Activated T-cell treated with anti-CD3 and anti-CD28 coated beads for 24 hours (primary cell): ENCODE measurements around the gene SH3BGRL.
"Not testable (repeated sequence)": the region's sequence is repeated elsewhere in the genome, so short reads cannot be mapped to it uniquely, and the experiment has no call there.

Experiments
- DNase-seq: peaks from one replicate; pipeline ENCODE4 v3.0.0-alpha.2; 2020; ENCODE audit warnings: low read depth

Gene SH3BGRL

DNA sequence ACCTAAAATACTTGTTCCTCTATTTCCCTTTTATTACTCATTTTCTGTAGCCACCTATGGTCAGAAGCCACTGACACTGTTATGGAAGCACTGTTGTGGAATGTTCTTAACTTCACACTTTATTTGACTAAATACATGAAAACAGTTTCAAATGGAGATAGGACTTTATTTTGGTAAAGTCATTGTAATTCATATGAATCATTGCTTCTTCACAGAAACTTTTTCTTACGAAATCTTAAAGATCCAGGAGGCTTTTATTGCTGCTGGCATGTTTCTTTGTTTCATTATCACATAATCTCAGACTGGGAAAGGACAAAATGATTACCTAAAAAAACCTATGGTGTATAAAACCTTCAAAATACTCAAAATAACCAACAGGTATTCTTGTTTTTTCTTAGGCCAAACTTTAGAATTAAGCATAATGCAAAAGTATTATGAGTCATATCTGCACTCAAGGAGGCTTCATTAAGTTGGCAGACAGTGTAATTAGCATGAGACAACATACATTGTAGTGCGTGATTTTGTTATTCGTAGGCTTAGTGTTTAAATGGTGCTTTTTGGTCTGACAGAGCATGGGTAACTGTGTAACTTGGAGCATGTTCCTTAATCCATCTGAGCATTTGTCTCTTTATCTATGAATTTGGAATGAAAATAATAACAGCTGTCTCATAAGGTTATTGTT, 58.0 kb downstream of the SH3BGRL start:
- DNase-seq = no peak

- DNase-seq = no peak
Measured at GRCh38 chrX:81261576-81261975, 59.7 kb downstream of the SH3BGRL start.

DNA sequence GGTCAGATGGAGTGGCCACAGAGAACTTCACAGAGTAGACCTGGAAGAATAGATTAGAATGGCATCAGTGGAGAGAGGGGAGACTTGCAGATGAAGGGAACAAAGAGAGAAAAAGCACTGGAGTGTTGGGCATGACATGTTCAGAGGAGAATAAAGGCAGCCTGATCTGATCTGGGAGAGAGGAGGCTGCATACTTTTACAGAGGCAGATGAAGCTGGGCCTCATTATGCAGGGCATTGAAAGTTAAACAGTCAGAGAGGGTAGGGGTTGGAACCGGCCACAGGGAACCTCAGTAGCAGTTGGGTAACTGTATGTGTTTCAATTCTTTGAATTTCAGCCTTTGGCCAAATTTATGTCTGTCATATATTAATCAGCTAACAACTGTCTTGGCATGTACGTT, 61.2 kb downstream of the SH3BGRL start:
- no peak for DNase-seq

DNA sequence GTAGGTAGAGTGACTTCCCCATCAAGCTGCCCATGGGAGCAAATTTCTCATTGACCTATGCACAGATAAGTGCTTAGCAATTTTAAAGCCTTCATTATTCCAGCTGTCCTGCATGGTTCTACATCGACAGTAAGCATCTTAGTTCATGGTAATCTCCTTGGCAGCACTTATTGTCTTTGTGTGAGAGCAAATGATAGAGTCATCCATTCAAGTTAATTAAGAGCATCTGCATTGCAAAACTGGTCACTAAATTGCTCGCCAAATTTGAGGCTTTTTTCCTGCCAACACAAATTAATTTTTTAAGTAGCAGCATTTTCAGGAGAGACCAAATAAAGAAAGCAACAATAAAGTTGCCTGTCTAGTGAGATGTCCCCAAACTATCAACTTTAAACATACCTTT, 76.7 kb downstream of the SH3BGRL start:
- DNase-seq = no peak

DNA sequence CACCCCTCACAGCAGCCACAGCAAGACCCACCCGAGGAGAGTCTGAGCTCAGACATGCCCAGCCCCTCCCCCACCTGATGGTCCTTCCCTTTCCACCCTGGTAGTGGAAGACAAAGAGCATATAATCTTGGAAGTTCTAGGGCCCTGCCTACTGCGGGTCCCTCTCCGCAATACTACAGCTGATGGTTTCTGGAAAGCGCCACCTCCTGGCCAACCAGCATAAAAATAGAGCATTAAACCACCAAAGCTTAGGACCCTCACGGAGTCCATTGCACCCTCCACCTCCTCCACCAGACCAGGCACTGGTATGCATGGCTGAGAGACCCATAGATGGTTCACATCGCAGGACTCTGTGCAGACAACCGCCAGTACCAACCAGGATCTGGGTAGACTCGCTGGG, 78.2 kb downstream of the SH3BGRL start:
- no peak for DNase-seq

DNA sequence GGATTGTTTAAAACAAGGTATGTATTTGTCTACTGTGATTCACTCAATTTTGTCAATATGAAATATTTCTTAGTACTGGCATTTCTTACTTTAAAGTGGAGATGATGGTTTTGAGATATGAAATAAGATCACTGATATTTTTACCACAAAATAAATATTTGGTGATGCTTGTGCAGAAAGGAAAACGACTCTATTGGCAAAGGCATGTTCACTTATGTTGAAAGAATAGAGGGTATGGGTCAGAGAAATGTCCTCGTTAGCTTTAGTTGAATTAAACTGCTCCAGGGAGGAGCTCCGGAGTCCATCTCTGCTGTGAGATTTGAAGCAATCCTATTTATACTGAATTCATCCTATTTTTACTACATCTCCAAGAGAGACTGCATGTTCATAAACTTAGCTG, 84.2 kb downstream of the SH3BGRL start:
- no peak for DNase-seq

DNA sequence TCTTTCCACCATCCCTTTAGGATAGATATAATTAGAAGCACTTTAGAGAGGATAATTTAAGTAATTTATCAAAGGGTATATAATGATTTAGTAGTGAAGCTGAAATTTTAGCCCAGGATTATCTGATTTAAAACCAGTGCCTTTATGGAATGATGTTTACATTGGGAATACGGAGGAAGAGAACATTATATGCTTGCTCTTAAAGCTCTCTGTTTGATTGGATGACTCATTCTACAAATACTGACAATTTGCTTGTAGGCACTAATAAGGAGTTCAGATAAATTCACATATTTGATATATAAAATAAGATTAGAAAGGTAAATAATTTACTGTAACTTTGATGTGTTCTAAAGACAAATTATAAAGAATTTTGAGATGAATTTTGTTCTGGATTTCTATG, 84.7 kb downstream of the SH3BGRL start:
- DNase-seq = no peak

GRCh38 chrX:81291996-81292395, 90.1 kb downstream of the SH3BGRL start:
- DNase-seq = no peak

DNA sequence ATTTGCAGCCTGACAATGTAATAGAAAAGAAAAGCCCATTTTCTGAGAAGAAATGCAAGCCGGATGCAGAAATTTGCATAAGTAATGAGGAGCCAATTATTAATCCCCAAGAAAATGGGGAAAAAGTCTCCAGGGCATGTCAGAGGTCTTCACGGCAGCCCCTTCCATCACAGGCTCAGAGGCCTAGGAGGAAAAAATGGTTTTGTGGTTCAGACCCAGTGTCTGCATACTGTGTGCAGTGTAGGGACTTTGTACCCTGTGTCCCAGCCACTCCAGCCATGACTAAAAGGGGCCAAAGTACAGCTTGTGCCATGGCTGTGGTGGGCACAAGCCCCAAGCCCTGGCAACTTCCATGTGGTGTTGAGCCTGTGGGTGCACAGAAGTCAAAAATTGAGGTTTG, 92.2 kb downstream of the SH3BGRL start:
- no peak for DNase-seq

DNA sequence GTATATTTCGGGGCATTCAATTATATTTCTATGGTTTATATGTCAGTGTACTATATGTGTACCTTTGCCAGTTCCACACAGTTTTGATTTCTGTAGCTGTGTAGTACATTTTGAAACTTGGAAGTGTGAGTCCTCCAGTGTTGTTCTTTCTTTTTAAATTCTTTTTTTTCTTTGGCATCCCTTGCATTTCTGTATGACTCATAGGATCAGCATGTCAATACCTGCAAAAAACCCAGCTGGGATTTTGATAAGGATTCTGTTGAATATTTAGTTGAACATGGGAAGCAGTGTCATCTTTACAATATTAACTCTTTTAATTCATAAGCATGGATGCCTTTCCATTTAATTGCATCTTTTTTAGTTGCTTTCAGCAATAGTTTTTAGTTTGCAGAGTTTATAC, 100.0 kb downstream of the SH3BGRL start:
- no peak for DNase-seq

DNA sequence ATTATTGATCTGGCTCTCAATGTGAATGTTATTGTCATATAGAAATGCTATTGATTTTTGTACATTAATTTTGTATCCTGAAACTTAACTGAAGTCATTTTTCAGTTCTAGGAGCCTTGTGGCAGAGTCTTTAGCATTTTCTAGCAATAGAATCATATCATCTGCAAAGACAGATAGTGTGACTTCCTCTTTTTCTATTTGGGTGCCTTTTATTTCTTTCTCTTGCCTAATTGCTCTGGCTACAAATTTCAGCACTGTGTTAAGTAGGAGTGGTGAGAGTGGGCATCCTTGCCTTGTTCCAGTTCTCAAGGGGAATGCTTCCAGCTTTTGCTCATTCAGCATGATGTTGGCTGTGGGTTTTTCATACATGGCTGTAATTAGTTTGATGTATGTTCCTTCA, 102.7 kb downstream of the SH3BGRL start:
- no peak for DNase-seq

GRCh38 chrX:81305240-81305639, 103.3 kb downstream of the SH3BGRL start:
- no peak for DNase-seq

DNA sequence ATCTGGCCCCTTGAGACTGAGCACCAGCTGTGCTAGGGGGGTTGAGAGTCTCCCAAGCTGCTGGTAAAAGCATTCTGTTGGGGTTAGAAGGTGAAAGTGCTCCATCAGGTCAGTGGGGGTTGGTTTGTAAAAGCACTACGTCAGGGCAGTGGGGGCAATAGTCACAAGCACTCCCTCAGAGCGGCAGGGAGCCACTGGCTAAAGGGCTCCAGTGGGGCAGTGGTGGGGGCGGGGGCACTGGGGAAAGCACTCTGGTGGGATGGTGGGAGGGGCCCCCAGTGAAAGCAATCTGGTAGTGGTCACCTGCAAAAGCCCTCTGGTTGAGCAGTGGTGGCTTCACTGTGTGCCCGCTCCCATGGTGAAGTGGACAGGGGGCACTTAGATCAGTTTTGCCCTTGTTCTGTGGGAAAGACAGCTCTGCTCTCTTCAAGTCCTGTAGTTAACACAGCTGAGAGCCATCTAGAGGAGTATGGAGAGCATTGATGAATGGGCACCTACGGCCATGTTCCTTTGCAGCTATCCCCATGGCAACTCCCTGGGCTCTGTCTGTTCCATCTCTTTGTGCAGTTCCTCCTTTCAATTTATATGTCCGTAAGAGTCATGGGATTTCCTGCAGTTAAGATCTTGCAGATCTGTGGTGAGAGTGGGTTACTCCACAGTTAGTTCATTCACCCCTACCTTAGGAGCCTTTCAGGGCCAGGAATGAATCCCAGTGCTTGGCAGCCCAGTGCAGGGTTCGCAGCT, 106.4 kb downstream of the SH3BGRL start:
- DNase-seq = no peak

GRCh38 chrX:81316163-81316562, 114.3 kb downstream of the SH3BGRL start:
- no peak for DNase-seq

- DNase-seq = not testable (repeated sequence)
Measured at GRCh38 chrX:81331653-81332052, 129.8 kb downstream of the SH3BGRL start.

DNA sequence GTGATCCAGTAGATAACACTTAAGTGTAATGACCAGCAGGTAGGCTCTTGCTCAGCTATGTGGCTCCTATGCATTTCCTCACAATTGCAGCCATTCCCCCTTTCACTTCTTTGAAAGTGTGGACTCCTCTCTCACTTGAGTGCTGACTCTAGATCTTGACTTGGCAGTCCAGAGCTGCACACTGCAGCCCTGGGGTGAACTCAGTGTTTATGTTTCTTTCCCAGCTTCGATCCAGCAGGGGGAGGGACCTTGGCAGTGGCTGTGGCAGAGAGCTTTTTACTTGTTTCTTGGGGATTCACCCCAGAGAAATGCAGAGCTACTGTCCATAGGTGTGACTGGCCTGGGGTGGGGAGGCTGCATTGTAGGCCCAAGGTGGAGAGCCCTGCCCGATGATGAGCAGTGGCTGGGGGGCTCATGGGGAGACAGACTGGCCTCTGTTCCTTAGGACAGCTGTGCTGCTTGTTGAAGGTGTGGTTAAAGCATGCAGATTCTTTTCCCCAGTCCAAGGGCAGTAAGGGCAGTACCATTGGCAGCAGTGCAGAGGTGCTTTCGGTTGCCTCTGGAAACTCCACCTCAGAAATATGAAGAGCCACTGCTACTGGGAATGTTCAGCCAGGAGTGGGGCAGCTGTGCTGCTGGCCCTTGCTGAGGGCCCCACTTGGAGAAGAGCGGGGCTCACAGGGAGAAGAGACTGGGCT, 134.7 kb downstream of the SH3BGRL start:
- DNase-seq = no peak

GRCh38 chrX:81337805-81338204, 135.9 kb downstream of the SH3BGRL start:
- DNase-seq = no peak

DNA sequence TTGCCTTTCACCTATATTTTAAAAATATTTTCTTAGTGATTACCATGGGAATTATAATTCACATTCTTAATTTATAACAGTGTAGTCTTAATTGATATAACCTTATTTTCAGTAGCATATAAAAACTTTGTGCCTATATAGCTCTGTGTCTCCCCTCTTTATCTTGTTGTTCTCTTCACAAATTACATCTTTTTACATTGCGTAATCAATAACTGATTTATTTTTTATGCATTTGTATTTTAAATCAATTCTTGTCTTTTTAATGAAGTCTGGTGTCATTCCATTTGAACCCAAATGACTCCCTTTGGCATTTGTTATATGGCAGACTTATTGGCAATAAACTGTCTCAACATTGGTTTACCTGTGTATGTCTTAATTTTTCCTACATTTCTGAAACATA, 137.0 kb downstream of the SH3BGRL start:
- DNase-seq = no peak

DNA sequence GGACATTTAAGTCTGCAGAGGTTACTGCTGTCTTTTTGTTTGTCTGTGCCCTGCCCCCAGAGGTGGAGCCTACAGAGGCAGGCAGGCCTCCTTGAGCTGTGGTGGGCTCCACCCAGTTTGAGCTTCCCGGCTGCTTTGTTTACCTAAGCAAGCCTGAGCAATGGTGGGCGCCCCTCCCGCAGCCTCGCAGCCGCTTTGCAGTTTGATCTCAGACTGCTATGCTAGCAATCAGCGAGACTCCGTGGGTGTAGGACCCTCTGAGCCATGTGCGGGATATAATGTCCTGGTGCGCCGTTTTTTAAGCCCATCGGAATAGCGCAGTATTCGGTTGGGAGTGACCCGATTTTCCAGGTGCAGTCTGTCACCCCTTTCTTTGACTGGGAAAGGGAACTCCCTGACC, 143.4 kb downstream of the SH3BGRL start:
- DNase-seq = not testable (repeated sequence)
